Mononuclear cell (primary cell): ENCODE results near the gene PI4KA. TPM values are rescaled to one million over a fixed set of nuclear protein-coding genes. Genes with fewer than 3 reads are reported as not detected.

Source experiments
- H3K27me3 ChIP-seq: 2 replicates; pipeline ENCODE4 v1.6.0; 2011; ENCODE audit warnings: low read length, control low read depth; ENCODE audit not compliant: insufficient read depth
- H3K4me1 ChIP-seq: 2 replicates; pipeline ENCODE4 v1.5.1; 2011; ENCODE audit warnings: mild to moderate bottlenecking, low read length, control low read depth; ENCODE audit not compliant: insufficient read depth
- H3K4me3 ChIP-seq: 2 replicates; pipeline ENCODE4 v1.5.1; 2011; ENCODE audit warnings: mild to moderate bottlenecking, low read length, moderate library complexity
- H3K9me3 ChIP-seq: 2 replicates; pipeline ENCODE4 v1.5.1; 2011; ENCODE audit warnings: low read depth, mild to moderate bottlenecking, control low read depth, low read length
- total RNA-seq: library from RNA; depleted of rRNA; stranded (reverse); fragments of >200 nt; gene quantifications from one replicate; pipeline ENCODE4 v1.2.3, GENCODE V29; 2012

PI4KA gene
- total RNA-seq, 1 donor = 83.0 TPM

DNA sequence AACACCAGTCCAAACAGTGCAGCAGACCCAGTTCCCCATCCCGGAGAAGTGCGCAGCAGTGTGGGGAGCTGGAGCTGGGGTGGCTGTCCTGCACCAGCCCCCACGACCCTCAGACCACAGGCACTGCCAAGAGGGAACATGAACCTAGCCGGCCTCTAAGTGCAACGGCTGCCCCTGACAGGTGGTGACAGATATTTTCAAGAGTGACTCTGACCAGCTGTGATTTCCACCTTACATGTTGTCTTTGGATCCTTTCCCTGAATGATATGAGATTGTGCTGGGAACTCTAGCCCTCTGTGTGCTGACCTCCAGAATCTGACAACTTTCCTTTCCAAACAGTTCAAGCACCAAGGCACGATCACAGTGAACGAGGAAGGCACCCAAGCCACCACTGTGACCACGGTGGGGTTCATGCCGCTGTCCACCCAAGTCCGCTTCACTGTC, 72.1 kb downstream of the PI4KA start:
- H3K9me3 ChIP-seq = no peaks in the 10 kb centered on the region
- peaks cover 7% of the 10 kb centered on the region for H3K4me1 ChIP-seq
- H3K4me3 ChIP-seq = no peak overlapping the region
- H3K27me3 ChIP-seq = no peaks in the 10 kb centered on the region

DNA sequence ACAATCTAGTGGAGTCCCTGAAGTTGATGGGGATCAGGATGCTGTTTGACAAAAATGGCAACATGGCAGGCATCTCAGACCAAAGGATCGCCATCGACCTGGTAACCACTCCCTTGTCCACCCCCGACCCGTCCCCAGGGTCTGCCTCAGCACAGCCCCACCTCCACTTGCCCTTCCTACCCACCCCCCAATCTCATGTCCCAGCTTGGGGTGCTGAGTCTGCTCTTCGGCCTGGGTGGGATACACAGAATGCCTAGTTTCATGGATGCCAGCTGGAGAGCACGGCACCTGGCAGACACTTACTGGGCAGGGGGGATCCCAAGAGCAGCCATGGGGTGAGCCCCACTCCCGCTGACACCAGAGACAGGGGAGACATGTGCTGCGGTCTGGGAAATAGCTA, 72.6 kb downstream of the PI4KA start:
- Histone ChIP-seq H3K4me1 (peaks cover 10% of the 10 kb centered on the region), H3K27me3 (no peaks in the 10 kb centered on the region), H3K4me3 (no peak overlapping the region), H3K9me3 (no peaks in the 10 kb centered on the region)

DNA sequence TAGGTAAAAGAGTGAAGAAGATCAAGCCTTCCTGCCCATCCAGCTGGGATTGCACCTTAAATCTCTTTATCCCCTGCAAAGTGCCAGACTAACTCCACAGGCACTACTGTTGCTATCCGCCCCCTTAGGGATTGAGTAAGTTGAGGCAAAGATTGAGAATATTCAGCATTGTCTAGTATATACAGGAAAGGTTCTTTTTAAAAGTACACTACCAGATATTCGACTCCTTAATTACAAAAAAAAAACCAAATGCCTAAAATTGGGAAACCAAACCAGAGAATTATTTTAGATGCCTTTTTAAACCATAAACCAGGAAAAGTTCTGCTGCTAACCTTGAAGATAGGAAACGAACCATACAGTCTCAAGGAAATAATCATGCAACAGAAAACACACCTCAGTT, 73.2 kb downstream of the PI4KA start:
- H3K4me1 ChIP-seq = peaks cover 10% of the 10 kb centered on the region
- no peaks in the 10 kb centered on the region for H3K27me3 ChIP-seq
- H3K9me3 ChIP-seq = no peaks in the 10 kb centered on the region
- H3K4me3 ChIP-seq = no peak overlapping the region

DNA sequence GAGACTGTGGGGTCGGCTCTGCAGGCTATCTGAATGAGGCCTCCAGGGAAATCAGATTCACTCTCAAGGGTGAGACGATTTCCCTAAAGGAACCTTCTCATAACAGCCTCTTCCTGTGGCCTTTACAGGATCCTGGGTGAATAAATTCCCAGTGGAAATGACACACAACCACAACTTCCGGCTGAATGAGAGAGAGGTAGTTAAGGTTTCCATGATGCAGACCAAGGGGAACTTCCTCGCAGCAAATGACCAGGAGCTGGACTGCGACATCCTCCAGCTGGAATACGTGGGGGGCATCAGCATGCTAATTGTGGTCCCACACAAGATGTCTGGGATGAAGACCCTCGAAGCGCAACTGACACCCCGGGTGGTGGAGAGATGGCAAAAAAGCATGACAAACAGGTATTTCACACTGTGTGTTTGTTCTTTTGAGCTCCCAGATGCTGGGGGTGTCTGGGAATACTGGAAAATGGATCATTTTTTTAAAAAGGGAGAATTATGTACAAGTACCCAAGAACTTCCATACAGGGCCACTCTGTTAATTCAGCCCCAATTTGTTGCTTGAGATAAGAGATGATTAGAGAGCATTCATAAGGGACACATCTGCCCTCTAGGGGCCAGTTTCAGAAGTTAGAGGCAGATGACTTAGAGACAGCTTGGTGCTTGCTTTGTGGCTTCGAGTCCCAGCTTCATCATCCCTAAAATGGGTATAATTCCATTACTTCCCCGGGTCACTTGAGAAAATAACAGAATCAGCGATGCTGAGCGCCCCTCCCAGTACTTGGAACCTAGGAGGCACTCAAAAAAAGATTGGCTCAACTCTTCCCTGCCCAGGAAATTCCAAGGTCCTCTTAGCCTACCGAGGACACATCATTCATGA, 74.5 kb downstream of the PI4KA start:
- H3K4me3 ChIP-seq = no peak overlapping the region

DNA sequence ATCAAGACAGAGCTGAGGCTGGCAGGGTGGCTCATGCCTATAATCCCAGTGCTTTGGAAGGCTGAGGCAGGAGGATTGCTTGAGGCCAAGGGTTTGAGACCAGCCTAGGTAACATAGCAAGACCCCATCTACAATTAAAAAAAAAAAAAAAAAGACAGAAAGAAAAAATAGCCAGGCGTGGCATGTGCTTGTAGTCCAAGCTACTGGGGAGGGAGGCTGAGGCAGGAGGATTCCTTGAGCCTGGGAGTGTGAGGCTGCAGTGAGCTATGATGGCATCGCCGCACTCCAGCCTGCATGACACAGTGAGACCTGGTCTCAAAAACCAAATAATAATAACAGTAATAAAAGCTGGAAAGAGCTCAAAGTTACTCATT, 75.3 kb downstream of the PI4KA start:
- H3K9me3 ChIP-seq = no peaks in the 10 kb centered on the region
- peaks cover 10% of the 10 kb centered on the region for H3K4me1 ChIP-seq
- H3K27me3 ChIP-seq = no peaks in the 10 kb centered on the region
- no peak overlapping the region for H3K4me3 ChIP-seq

More for the DNA sequence above, 74.5 kb downstream of the PI4KA start:
- H3K27me3 ChIP-seq = no peaks in the 10 kb centered on the region
- H3K4me1 ChIP-seq = peaks cover 10% of the 10 kb centered on the region
- no peaks in the 10 kb centered on the region for H3K9me3 ChIP-seq

DNA sequence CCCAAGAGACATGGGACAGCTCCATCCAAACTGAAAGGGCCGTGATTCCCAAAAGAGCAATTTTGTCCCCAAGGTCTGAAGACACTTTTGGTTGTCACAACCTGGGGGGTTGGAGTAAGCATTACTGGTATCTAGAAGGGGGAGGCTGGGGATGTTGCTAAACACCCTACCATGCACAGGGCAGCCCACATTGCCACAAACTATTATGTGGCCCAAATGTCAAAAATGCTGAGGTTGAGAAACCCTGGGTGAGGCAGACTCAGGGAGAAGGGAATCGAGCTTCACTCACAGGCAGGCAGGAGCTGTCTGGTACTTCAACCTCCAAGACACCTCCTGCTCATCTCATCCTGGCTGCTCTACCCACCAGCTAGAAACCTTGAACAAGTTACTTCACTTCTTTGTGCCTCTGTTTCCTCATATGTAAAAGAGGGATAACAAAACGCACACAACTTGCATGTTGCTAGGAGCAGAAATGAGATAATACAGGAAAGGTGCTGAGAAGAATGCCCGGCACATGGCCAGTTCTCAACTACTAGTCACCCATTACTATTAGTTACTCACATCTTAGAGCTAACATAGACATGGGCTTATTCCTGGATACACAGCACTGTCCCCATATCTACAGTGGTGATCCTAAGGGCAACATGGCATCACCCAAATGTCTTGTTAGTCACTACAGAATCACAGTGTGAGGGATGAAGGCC, 75.9 kb downstream of the PI4KA start:
- no peak overlapping the region for H3K4me3 ChIP-seq
- H3K4me1 ChIP-seq = peaks cover 10% of the 10 kb centered on the region
- no peaks in the 10 kb centered on the region for H3K27me3 ChIP-seq
- H3K9me3 ChIP-seq = no peaks in the 10 kb centered on the region

DNA sequence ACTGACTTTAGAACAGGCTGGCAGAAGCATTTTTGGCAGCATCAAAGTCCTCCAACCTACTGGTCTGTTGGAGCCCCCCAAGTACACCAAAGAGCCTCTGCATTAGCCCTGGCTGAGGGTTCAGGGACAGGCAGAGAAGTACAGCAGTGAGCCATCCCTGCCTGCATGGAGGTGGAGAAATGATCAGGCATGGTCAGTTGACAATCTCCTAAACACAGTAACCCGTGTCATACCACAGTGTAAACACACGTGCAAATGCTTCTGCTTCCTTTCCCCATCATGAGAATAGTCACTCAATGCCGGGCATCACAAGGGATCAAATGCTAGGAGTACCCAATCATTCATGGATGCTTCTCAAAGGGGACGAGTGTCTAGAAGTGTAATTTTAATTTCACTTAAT, 76.5 kb downstream of the PI4KA start:
- Histone ChIP-seq H3K4me3 (no peak overlapping the region), H3K27me3 (no peaks in the 10 kb centered on the region), H3K4me1 (peaks cover 10% of the 10 kb centered on the region), H3K9me3 (no peaks in the 10 kb centered on the region)

DNA sequence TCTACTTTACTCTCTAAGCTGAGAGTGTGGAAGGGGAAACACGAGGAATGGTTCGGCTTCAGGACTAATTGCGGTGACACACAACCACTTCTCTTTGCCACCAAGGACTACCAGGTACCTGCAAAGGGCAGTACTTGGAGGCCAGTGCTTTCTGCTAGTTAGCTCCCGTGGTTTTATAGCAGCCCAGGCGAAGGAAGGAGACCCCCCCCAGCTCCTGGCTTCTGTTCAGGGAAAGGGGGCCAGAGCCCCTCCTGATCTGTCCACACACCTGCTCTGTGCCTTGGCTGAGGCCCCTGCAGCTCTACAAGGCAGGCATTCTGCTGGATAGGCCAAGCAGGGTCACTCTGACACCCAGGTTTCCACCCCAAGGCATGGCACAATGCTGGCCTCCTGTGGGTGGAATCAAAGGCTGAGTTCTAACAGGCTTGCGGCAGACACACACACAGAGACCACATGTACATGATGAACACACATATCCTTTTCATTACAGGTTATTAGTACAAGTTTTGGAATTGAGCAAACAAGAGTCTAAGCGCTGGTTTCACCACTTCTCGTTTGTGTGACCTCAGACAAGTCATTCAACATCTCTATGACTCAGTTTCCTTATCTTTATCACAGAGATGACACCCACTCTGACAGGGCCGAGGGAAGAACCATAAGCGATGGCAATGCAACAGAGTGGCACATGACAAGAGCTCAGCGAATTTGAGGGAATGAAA, 77.2 kb downstream of the PI4KA start:
- Histone ChIP-seq H3K4me1 (peaks cover 10% of the 10 kb centered on the region), H3K4me3 (no peak overlapping the region), H3K9me3 (no peaks in the 10 kb centered on the region), H3K27me3 (no peaks in the 10 kb centered on the region)

DNA sequence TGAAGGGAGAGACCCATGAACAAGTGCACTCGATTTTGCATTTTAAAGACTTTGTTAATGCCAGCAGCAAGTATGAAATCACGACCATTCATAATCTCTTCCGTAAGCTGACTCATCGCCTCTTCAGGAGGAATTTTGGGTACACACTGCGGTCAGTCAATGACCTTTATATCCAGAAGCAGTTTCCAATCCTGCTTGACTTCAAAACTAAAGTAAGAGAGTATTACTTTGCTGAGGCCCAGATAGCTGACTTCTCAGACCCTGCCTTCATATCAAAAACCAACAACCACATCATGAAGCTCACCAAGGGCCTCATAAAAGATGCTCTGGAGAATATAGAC, 78.8 kb downstream of the PI4KA start:
- Histone ChIP-seq H3K27me3 (no peaks in the 10 kb centered on the region), H3K4me3 (no peak overlapping the region), H3K9me3 (no peaks in the 10 kb centered on the region), H3K4me1 (peaks cover 10% of the 10 kb centered on the region)

DNA sequence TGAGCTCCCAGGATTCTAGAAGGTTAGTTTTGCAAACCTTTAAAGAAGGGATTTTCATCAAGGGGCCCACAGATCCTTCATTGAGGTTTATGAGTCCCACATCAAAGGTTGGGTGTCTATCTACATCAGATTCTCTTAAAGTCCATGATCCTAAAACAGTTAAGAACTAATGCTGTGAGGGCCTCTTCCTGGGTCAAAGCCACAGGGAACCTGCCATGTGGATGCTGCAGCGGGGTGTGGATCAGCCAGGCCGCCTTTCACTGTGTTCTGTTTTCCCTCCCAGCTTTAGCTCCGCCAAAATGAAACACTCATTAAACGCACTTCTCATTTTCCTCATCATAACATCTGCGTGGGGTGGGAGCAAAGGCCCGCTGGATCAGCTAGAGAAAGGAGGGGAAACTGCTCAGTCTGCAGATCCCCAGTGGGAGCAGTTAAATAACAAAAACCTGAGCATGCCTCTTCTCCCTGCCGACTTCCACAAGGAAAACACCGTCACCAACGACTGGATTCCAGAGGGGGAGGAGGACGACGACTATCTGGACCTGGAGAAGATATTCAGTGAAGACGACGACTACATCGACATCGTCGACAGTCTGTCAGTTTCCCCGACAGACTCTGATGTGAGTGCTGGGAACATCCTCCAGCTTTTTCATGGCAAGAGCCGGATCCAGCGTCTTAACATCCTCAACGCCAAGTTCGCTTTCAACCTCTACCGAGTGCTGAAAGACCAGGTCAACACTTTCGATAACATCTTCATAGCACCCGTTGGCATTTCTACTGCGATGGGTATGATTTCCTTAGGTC, 79.4 kb downstream of the PI4KA start:
- Histone ChIP-seq H3K27me3 (no peaks in the 10 kb centered on the region), H3K9me3 (no peaks in the 10 kb centered on the region), H3K4me1 (peaks cover 10% of the 10 kb centered on the region), H3K4me3 (no peak overlapping the region)

DNA sequence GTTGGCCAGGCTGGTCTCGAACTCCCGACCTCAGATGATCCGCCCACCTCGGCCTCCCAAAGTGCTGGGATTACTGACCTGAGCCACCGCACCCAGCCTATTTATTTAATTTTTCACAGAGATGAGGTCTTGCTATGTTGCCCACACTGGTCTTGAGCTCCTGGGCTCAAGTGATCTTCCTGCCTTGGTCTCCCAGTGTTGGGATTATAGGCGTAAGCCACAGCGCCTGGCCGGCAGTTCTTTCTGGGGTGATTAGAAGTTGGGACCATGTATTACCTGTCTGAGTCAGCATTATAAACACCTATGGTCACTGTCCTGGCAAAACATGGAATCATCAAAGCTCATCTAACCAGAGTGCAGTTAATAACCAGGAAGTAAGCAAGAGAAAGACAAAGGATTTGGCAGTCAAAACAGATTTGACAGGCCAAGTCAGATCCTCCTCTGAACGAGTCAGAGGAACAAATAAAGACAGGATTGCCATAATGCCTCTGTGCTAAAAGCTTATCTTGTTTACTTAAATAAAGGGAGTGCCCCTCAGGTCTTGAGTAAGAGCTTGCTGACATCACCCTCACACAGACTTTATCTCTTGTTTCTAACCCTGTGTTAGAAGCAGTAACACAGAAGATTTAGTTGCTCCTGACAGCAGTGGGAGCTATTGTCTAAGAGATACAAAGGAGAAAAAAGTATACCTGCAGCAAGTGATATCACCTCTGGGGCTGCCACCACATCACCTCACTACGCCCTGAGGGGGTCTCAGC, 81.0 kb downstream of the PI4KA start:
- Histone ChIP-seq H3K9me3 (no peaks in the 10 kb centered on the region), H3K4me3 (no peak overlapping the region), H3K4me1 (peaks cover 4% of the 10 kb centered on the region), H3K27me3 (no peaks in the 10 kb centered on the region)

DNA sequence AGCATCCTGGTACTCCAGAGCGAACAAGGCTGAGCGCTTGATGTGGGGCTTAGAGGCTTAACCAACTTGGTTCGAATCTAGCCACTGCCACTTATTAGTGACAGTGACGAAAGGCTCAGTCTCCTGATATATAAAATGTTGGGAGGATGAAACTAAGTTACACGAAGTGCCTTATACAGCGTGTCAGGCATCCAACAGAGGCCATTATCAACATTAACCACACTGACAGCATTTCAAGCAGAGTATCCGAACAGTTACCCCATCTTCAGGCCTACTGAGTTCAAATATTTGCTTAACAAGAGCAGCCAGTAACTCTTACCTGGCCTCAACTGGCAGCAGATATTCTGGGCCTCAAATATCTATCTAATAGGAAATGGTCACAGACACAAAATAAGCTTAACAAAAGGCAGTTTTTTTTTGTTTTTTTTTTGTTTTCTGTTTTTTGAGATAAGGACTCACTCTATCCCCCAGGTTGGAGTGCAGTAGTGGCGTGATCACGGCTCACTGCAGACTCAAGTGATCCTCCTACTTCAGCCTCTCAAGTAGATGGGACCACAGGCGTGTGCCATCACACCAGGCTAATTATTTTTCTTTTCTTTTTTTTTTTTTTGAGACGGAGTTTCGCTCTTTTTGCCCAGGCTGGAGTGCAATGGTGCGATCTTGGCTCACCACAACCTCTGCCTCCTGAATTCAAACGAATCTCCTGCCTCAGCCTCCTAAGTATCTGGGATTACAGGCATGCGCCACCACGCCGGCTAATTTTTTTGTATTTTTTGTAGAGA, 81.8 kb downstream of the PI4KA start:
- H3K9me3 ChIP-seq = no peaks in the 10 kb centered on the region
- peaks cover 4% of the 10 kb centered on the region for H3K4me1 ChIP-seq
- no peak overlapping the region for H3K4me3 ChIP-seq
- no peaks in the 10 kb centered on the region for H3K27me3 ChIP-seq

DNA sequence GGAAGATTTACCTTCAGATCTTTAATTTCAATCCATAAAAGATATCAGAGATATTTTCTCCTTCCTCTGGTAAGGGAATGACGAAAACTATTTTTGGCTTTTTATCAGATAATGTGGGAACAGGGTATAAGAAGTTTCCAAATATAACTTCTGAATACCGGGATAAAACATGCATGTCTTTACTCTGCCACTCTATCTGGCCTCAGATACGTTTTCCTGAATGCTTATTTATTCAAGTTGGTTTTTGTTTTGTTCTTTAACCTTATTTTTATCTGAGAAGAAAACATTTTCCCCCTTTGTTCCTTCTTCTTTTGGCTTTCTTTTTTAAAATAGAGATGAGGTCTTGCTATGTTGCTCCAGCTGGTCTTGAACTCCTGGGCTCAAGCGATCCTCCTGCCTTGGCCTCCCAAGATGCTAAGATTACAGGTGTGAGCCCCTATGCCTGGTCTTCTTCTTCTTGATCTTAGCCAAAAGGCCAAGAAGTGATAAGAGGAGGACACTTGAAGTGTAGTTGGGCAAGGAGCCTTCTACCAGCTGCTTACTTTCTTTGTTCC, 83.2 kb downstream of the PI4KA start:
- no peaks in the 10 kb centered on the region for H3K9me3 ChIP-seq
- H3K4me3 ChIP-seq = no peak overlapping the region
- no peaks in the 10 kb centered on the region for H3K4me1 ChIP-seq
- H3K27me3 ChIP-seq = no peaks in the 10 kb centered on the region
